GM12801 (cell line): ENCODE measurements around the gene SUPT3H.

Experiments
- CTCF ChIP-seq: IDR thresholded peaks from one replicate; pipeline ENCODE4 v1.5.1; 2011; ENCODE audit warnings: control low read depth; ENCODE audit not compliant: insufficient read length; ENCODE audit errors: extremely low read depth

The SUPT3H gene

GRCh38 chr6:44837741-44838140 is 540.0 kb downstream of the SUPT3H start:
- no peak for TF ChIP-seq CTCF

GRCh38 chr6:44837255-44837654 is 540.5 kb downstream of the SUPT3H start:
- no peak for TF ChIP-seq CTCF

GRCh38 chr6:44833248-44833647 is 544.5 kb downstream of the SUPT3H start:
- no peak for TF ChIP-seq CTCF

- TF ChIP-seq CTCF, result no peak
These were observed 546.6 kb downstream of the SUPT3H start for GRCh38 chr6:44831002-44831610.

GRCh38 chr6:44829836-44830235 is 547.9 kb downstream of the SUPT3H start:
- no peak for TF ChIP-seq CTCF

GRCh38 chr6:44828780-44829179 is 549.0 kb downstream of the SUPT3H start:
- TF ChIP-seq CTCF, result no peak

GRCh38 chr6:44826025-44826676 is 551.6 kb downstream of the SUPT3H start:
- no peak for TF ChIP-seq CTCF
